B cell (primary cell): ENCODE data around the gene NTHL1. TPM values are rescaled to one million over a fixed set of nuclear protein-coding genes. Genes with fewer than 3 reads are reported as not detected.

Experiments used
- ATAC-seq: fragments of 200-7000 bp; cut with Tn5 transposase; one replicate; pipeline ENCODE4 v1.10.0; 2021; ENCODE audit warnings: low read depth, mild to moderate bottlenecking, moderate number of reproducible peaks, moderate library complexity
- CTCF ChIA-PET: fragments of 350-600 bp; sonication (Branson Sonifier 250); formaldehyde crosslinking; loops from one replicate; lab custom pipeline; 2021; ENCODE audit warnings: antibody characterized with exemption, inconsistent platforms; lab: Charles Lee
- POLR2A ChIA-PET: fragments of 350-600 bp; sonication (Branson Sonifier 250); formaldehyde crosslinking; loops from one replicate; lab custom pipeline; 2021; ENCODE audit warnings: antibody characterized with exemption; lab: Charles Lee
- DNase-seq: peaks from one replicate; pipeline ENCODE4 v3.0.0; 2013
- H2AFZ ChIP-seq: 2 replicates; pipeline ENCODE4 v1.6.1; 2012; ENCODE audit warnings: mild to moderate bottlenecking, low read depth, low read length; ENCODE audit not compliant: insufficient read depth, poor library complexity, severe bottlenecking
- H3K27ac ChIP-seq, 2 donors: 1 replicate in 1 of 2; 2 replicates in 1 of 2; pipeline ENCODE4 v1.5.1; 2012 to 2013; ENCODE audit warnings: low read length in 2 of 2, mild to moderate bottlenecking in 2 of 2, moderate library complexity in 1 of 2
- H3K27me3 ChIP-seq, 4 experiments: fragments of 200-600 bp in 1 of 4; sonication (generic) in 1 of 4; replicated peaks in 1 of 4; 1 replicate in 2 of 4; 2 replicates in 2 of 4; pipeline versions ENCODE4 v1.6.1 to v1.7.0; 2013 to 2016; ENCODE audit warnings: low read length in 3 of 4, mild to moderate bottlenecking in 2 of 4, mixed read lengths in 1 of 4, moderate library complexity in 1 of 4; ENCODE audit not compliant: insufficient read depth in 4 of 4, control insufficient read depth in 3 of 4; ENCODE audit errors: control extremely low read depth in 1 of 4
- H3K36me3 ChIP-seq, 2 experiments: replicated peaks in 1 of 2; 1 replicate in 1 of 2; 2 replicates in 1 of 2; pipeline versions ENCODE4 v1.6.1 to v1.7.1; 2013; ENCODE audit warnings: low read length in 1 of 2; ENCODE audit not compliant: insufficient read depth in 2 of 2, control insufficient read depth in 1 of 2; ENCODE audit errors: control extremely low read depth in 1 of 2, extremely low read depth in 1 of 2
- H3K4me1 ChIP-seq, 2 donors: fragments of 200-600 bp in 1 of 2; sonication (generic) in 1 of 2; 1 replicate in 1 of 2; 2 replicates in 1 of 2; pipeline versions ENCODE4 v1.5.1 to v1.6.1; 2013 to 2017; ENCODE audit warnings: low read length in 2 of 2; ENCODE audit not compliant: control insufficient read depth in 2 of 2, insufficient read depth in 2 of 2
- H3K4me2 ChIP-seq: replicated peaks from 2 replicates; pipeline ENCODE3; 2012; ENCODE audit warnings: mild to moderate bottlenecking, low read depth, low read length; ENCODE audit not compliant: poor library complexity, severe bottlenecking
- H3K4me3 ChIP-seq, 5 experiments: fragments of 200-600 bp in 1 of 5; sonication (generic) in 1 of 5; 1 replicate in 3 of 5; 2 replicates in 2 of 5; pipeline versions ENCODE4 v1.5.1 to v1.7.0; 2011 to 2016; ENCODE audit warnings: low read length in 4 of 5, mild to moderate bottlenecking in 4 of 5, low read depth in 2 of 5, control low read depth in 1 of 5, moderate library complexity in 1 of 5; ENCODE audit not compliant: insufficient read depth in 1 of 5; ENCODE audit errors: control extremely low read depth in 1 of 5, extremely low read depth in 1 of 5
- H3K79me2 ChIP-seq: fragments of 200-600 bp; sonication (generic); one replicate; pipeline ENCODE4 v1.6.0; 2016; ENCODE audit warnings: low read length; ENCODE audit not compliant: control insufficient read depth, insufficient read depth
- H3K9ac ChIP-seq: fragments of 200-600 bp; sonication (generic); 2 replicates; pipeline ENCODE4 v1.6.1; 2017; ENCODE audit warnings: mild to moderate bottlenecking, low read length, moderate library complexity
- H3K9me3 ChIP-seq, 3 donors: one replicate each; pipeline versions ENCODE4 v1.6.1 to v1.7.1; 2013; ENCODE audit warnings: low read length in 2 of 3; ENCODE audit not compliant: control insufficient read depth in 2 of 3, insufficient read depth in 1 of 3; ENCODE audit errors: control extremely low read depth in 1 of 3
- H4K20me1 ChIP-seq: 2 replicates; pipeline ENCODE4 v1.6.0; 2012; ENCODE audit warnings: mild to moderate bottlenecking, low read length; ENCODE audit not compliant: insufficient read depth, control insufficient read depth, poor library complexity, severe bottlenecking
- H3K27ac Mint-ChIP-seq: one replicate; pipeline ENCODE4 v1.8.0; 2021; ENCODE audit warnings: mixed read lengths
- H3K27me3 Mint-ChIP-seq: one replicate; pipeline ENCODE4 v1.8.0; 2021; ENCODE audit warnings: mixed read lengths
- H3K4me1 Mint-ChIP-seq: one replicate; pipeline ENCODE4 v1.8.0; 2021; ENCODE audit warnings: mixed read lengths
- H3K4me3 Mint-ChIP-seq: one replicate; pipeline ENCODE4 v1.8.0; 2021; ENCODE audit warnings: mixed read lengths
- H3K9me3 Mint-ChIP-seq: one replicate; pipeline ENCODE4 v1.8.0; 2022; ENCODE audit warnings: mixed read lengths; ENCODE audit not compliant: insufficient read depth
- EZH2 ChIP-seq: IDR thresholded peaks from 2 replicates; pipeline ENCODE4 v1.6.1; 2012; ENCODE audit warnings: borderline replicate concordance, low read depth, mild to moderate bottlenecking, moderate library complexity, low read length; ENCODE audit not compliant: insufficient read depth, poor library complexity, severe bottlenecking
- WGBS: methylation state at CpG from one replicate; pipeline ENCODE4 v1.1.5; 2013; ENCODE audit warnings: missing lambda C conversion rate; ENCODE audit not compliant: insufficient coverage; 5-methylcytosine and 5-hydroxymethylcytosine counted together
- intact Hi-C: fragments of 100-400 bp; cut with micrococcal nuclease; formaldehyde crosslinking; loops from one replicate; pipeline ENCODE4 v1.10.0; 2022
- polyA plus RNA-seq: library from polyadenylated mRNA; depleted of rRNA; stranded (reverse); fragments of >200 nt; gene quantifications from 2 replicates; pipeline ENCODE4 v1.2.3, GENCODE V29; 2012
- total RNA-seq, 2 donors: library from RNA; stranded (reverse); fragments of 120-200 nt in 1 of 2; gene quantifications; 1 replicate in 1 of 2; 2 replicates in 1 of 2; pipeline versions ENCODE4 v1.2.3 to v1.2.4, GENCODE V29; 2013 to 2022
- TF ChIP-seq, protein P1 (sequence below): fragments of 200-600 bp; IDR thresholded peaks from one replicate; pipeline ENCODE4 v1.8.0; 2022; ENCODE audit warnings: antibody characterized with exemption, mild to moderate bottlenecking

The NTHL1 gene
- total and polyA plus RNA-seq, 2 donors (not counting 1 experiment from before 2014, with no cell fraction given), result 17.5 to 27.6 TPM

DNA sequence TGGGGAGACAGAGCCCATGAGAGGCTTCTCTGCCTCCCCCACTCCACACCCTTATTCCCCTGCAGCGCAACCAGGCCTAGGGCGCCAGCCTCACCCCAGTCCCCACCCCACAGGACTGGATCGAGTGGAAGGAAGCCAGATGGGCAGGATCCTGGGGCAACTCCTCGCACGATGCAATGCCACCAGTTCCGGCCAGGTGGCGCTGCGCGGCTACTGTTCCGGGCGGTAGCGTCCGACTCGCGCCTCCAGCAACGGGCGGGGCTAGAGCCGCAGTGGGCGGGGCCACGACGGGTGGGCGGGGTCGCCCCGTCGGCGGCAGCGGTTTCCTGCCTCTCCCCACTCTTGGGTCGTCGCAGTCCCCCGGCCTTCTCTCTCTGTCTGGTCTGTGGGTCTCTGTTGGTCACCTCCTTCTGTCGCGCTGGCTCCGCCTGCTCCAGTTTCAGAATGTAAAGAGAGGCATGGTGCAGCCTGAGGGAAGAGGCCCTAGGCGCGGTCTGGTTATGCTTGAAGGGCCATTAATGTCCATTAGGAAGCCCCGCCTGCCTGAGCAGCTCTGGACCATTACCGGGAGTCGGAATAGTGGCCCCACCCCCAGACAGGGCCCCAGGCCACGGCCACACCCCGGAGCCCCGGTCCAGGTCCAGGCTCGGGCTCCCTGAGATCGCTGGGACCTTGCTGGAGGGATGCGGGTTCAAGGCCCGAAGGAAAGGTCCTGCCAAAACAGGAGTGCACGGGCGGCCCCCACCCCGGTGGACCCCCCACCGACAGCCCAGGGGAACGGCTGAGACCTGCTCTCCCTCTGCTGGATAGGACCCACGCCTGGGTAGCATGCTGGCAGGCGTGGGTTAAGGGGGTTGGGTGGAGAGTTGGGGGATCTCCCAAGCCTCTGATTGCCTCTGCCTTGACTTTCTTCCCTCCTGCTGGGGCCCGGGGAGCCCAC, 24.3 kb downstream of the NTHL1 start:
- Mint-ChIP-seq H3K27me3 (peaks cover 25% of the 10 kb centered on the region), H3K4me1 (peaks cover 19% of the 10 kb centered on the region), H3K9me3 (no peaks in the 10 kb centered on the region), H3K27ac (peak overlapping the region; percentile 85), H3K4me3 (peak overlapping the region; percentile 88)
- Histone ChIP-seq H3K4me3 (peak overlapping the region in 4 of 5 experiments; percentile 34 to 57 (median 42)), H3K79me2 (no peaks in the 10 kb centered on the region), H3K27ac (no peak overlapping the region), H3K4me2 (peak overlapping the region; percentile 81), H3K27me3 (peaks cover 0 to 65% (median 27%) of the 10 kb centered on the region in 4 experiments), H2AFZ (peak overlapping the region; percentile 93), H3K9ac (peak overlapping the region; percentile 61), H3K9me3 (no peaks in the 10 kb centered on the region), H4K20me1 (no peaks in the 10 kb centered on the region), H3K36me3 (no peaks in the 10 kb centered on the region), H3K4me1 (peaks cover 34 to 41% of the 10 kb centered on the region in 2 donors)
- ChIA-PET CTCF (interaction anchor here (0.6 to 4.7 kb wide), 19 partner anchors 10 to 478 kb away, joined by 3 to 35 read pairs (median 4); partner anchors contain the start of genes NTHL1, PKD1, RAB26 and TRAF7), POLR2A (interaction anchor here (0.6 to 1.5 kb wide), 4 partner anchors 9 to 858 kb away, joined by 3 to 9 read pairs (median 5); partner anchors contain the start of gene TRAF7)
- TF ChIP-seq, protein P1, sequence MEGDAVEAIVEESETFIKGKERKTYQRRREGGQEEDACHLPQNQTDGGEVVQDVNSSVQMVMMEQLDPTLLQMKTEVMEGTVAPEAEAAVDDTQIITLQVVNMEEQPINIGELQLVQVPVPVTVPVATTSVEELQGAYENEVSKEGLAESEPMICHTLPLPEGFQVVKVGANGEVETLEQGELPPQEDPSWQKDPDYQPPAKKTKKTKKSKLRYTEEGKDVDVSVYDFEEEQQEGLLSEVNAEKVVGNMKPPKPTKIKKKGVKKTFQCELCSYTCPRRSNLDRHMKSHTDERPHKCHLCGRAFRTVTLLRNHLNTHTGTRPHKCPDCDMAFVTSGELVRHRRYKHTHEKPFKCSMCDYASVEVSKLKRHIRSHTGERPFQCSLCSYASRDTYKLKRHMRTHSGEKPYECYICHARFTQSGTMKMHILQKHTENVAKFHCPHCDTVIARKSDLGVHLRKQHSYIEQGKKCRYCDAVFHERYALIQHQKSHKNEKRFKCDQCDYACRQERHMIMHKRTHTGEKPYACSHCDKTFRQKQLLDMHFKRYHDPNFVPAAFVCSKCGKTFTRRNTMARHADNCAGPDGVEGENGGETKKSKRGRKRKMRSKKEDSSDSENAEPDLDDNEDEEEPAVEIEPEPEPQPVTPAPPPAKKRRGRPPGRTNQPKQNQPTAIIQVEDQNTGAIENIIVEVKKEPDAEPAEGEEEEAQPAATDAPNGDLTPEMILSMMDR, result peak; percentile 90
- TF ChIP-seq EZH2, result no peak
- DNase-seq, result peak; percentile 94
- 14% methylated on average over 49 of the region's 53 CpGs for WGBS
- ATAC-seq, result peak; percentile 94
- intact Hi-C loops, result loop anchor here (1.0 to 10.0 kb wide), 8 partner anchors 14 to 481 kb away; partner anchors contain the start of genes E4F1, ECI1, NTHL1 and RPS2
